CD14-positive monocyte (primary cell): ENCODE data around the gene CD300C. TPM values are rescaled to one million over a fixed set of nuclear protein-coding genes. Genes with fewer than 3 reads are reported as not detected.

ENCODE experiments used
- DNase-seq, 3 donors: peaks; one replicate each; pipeline ENCODE4 v3.0.0-alpha.2; 2011 to 2022
- H2AFZ ChIP-seq: 2 replicates; pipeline ENCODE4 v1.6.0; 2012; ENCODE audit warnings: mild to moderate bottlenecking, low read depth, low read length, inconsistent platforms; ENCODE audit not compliant: insufficient read depth, poor library complexity, severe bottlenecking
- H3K27ac ChIP-seq, 2 donors: 1 replicate in 1 of 2; 2 replicates in 1 of 2; pipeline ENCODE4 v1.5.1; 2012 to 2013; ENCODE audit warnings: low read length in 2 of 2, control low read depth in 1 of 2, inconsistent platforms in 1 of 2, low read depth in 1 of 2, mild to moderate bottlenecking in 1 of 2
- H3K27me3 ChIP-seq, 2 donors: one replicate each; pipeline versions ENCODE4 v1.6.0 to v1.6.1; 2011 to 2013; ENCODE audit warnings: low read length in 2 of 2; ENCODE audit not compliant: control insufficient read depth in 2 of 2, insufficient read depth in 2 of 2
- H3K36me3 ChIP-seq, 2 donors: replicated peaks in 1 of 2; 1 replicate in 1 of 2; 2 replicates in 1 of 2; pipeline versions ENCODE4 v1.5.1 to v1.6.1; 2012 to 2013; ENCODE audit warnings: low read length in 2 of 2, control low read depth in 1 of 2, inconsistent platforms in 1 of 2, mild to moderate bottlenecking in 1 of 2; ENCODE audit not compliant: insufficient read depth in 2 of 2, control insufficient read depth in 1 of 2
- H3K4me1 ChIP-seq, 2 donors: 1 replicate in 1 of 2; 2 replicates in 1 of 2; pipeline versions ENCODE4 v1.5.1 to v1.6.1; 2012 to 2013; ENCODE audit warnings: low read length in 2 of 2, control low read depth in 1 of 2, inconsistent platforms in 1 of 2, mild to moderate bottlenecking in 1 of 2, moderate library complexity in 1 of 2; ENCODE audit not compliant: insufficient read depth in 2 of 2, control insufficient read depth in 1 of 2
- H3K4me2 ChIP-seq: replicated peaks from 2 replicates; pipeline ENCODE3; 2012; ENCODE audit warnings: low read length, moderate library complexity, mild to moderate bottlenecking; ENCODE audit not compliant: poor library complexity, severe bottlenecking; ENCODE audit errors: extremely low read depth
- H3K4me3 ChIP-seq, 3 experiments: fragments of 200-600 bp in 1 of 3; sonication (generic) in 1 of 3; replicated peaks in 1 of 3; 1 replicate in 2 of 3; 2 replicates in 1 of 3; pipeline ENCODE4 v1.5.1; 2011 to 2013; ENCODE audit warnings: low read length in 3 of 3, mild to moderate bottlenecking in 3 of 3, control low read depth in 2 of 3, low read depth in 2 of 3, inconsistent platforms in 1 of 3, moderate library complexity in 1 of 3
- H3K79me2 ChIP-seq: 2 replicates; pipeline ENCODE4 v1.6.0; 2012; ENCODE audit warnings: mild to moderate bottlenecking, control low read depth, inconsistent platforms, low read length, moderate library complexity; ENCODE audit not compliant: insufficient read depth
- H3K9ac ChIP-seq: 2 replicates; pipeline ENCODE4 v1.6.0; 2017; ENCODE audit warnings: low read length, mild to moderate bottlenecking; ENCODE audit not compliant: insufficient read depth, poor library complexity, severe bottlenecking
- H3K9me3 ChIP-seq, 2 donors: replicated peaks in 1 of 2; 1 replicate in 1 of 2; 2 replicates in 1 of 2; pipeline versions ENCODE4 v1.5.1 to v1.6.1; 2012 to 2013; ENCODE audit warnings: low read length in 2 of 2, control low read depth in 1 of 2; ENCODE audit not compliant: control insufficient read depth in 1 of 2, insufficient read depth in 1 of 2
- H4K20me1 ChIP-seq: 2 replicates; pipeline ENCODE4 v1.6.0; 2012; ENCODE audit warnings: mild to moderate bottlenecking, low read length, control low read depth, moderate library complexity; ENCODE audit not compliant: insufficient read depth
- H3K27ac Mint-ChIP-seq, 7 donors: one replicate each; pipeline ENCODE4 v1.8.0; 2020; ENCODE audit warnings: mild to moderate bottlenecking in 7 of 7, mixed read lengths in 7 of 7, moderate library complexity in 6 of 7, inconsistent platforms in 2 of 7
- H3K27me3 Mint-ChIP-seq, 3 donors: one replicate each; pipeline ENCODE4 v1.8.0; 2021 to 2022; ENCODE audit warnings: low read depth in 3 of 3, mild to moderate bottlenecking in 3 of 3, mixed read lengths in 3 of 3, moderate library complexity in 3 of 3, inconsistent platforms in 1 of 3
- H3K36me3 Mint-ChIP-seq, 2 donors: one replicate each; pipeline ENCODE4 v1.8.0; 2020; ENCODE audit warnings: mixed read lengths in 2 of 2, inconsistent platforms in 1 of 2, mild to moderate bottlenecking in 1 of 2
- H3K4me1 Mint-ChIP-seq: one replicate; pipeline ENCODE4 v1.8.0; 2020; ENCODE audit warnings: mild to moderate bottlenecking, mixed read lengths
- H3K4me3 Mint-ChIP-seq, 2 donors: one replicate each; pipeline ENCODE4 v1.8.0; 2020; ENCODE audit warnings: mild to moderate bottlenecking in 2 of 2, mixed read lengths in 2 of 2, moderate library complexity in 1 of 2
- H3K9me3 Mint-ChIP-seq, 7 donors: one replicate each; pipeline ENCODE4 v1.8.0; 2020 to 2022; ENCODE audit warnings: mixed read lengths in 7 of 7, mild to moderate bottlenecking in 6 of 7, moderate library complexity in 6 of 7, inconsistent platforms in 2 of 7
- WGBS: methylation state at CpG from one replicate; pipeline ENCODE4 v1.1.5; 2013; ENCODE audit warnings: missing lambda C conversion rate; ENCODE audit not compliant: insufficient coverage; 5-methylcytosine and 5-hydroxymethylcytosine counted together
- intact Hi-C, 2 donors: fragments of 100-400 bp; cut with micrococcal nuclease; formaldehyde crosslinking; loops; one replicate each; pipeline versions ENCODE4 v1.15.0 to v1.15.1; 2023
- polyA plus RNA-seq, 3 donors: library from polyadenylated mRNA; depleted of rRNA in 1 of 3; unstranded in 2 of 3; stranded (reverse) in 1 of 3; fragments of 300-500 nt in 2 of 3; fragments of >200 nt in 1 of 3; fragmentation: Illumina TruSeq in 2 of 3; gene quantifications; 1 replicate in 2 of 3; 2 replicates in 1 of 3; pipeline ENCODE4 v1.2.3, GENCODE V29; 2012 to 2021
- TF ChIP-seq, protein P1 (sequence below): fragments of 200-600 bp; IDR thresholded peaks from one replicate; pipeline ENCODE4 v1.8.0; 2022; ENCODE audit warnings: antibody characterized with exemption, mild to moderate bottlenecking

The CD300C gene
- polyA plus RNA-seq, 3 donors = 68.3 to 141 (median 93.1) TPM

DNA sequence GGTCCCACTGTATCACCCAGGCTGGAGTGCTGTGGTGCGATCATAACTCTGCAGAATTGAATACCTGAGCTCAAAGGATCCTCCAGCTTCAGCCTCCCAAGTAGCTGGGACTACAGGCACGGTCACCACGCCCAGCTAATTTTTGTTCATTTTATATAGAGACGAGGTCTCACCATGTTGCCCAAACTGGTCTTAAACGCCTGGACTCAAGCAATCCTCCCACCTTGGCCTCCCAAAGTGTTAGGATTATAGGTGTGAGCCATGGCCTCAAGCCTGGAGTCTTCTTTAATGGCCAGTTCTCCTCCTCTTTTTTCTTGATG is 15.1 kb downstream of the CD300C start:
- WGBS = 100% methylated on average over 2 of the region's 5 CpGs
- Mint-ChIP-seq H3K4me1 (peaks cover 79% of the 10 kb centered on the region), H3K27ac (peak overlapping the region; percentile 97 to 100 (median 98)), H3K27me3 (peaks cover 0 to 3% (median 0%) of the 10 kb centered on the region in 3 donors), H3K4me3 (peak overlapping the region; percentile 84 to 94), H3K36me3 (peaks cover 45 to 56% of the 10 kb centered on the region in 2 donors), H3K9me3 (peaks cover 0 to 2% (median 0%) of the 10 kb centered on the region in 7 donors)
- peak overlapping the region; percentile 42 to 94 (median 70) for H3K4me3 ChIP-seq
- peak overlapping the region; percentile 93 to 98 for H3K27ac ChIP-seq
- H3K79me2 ChIP-seq = peaks cover 83% of the 10 kb centered on the region
- H3K4me1 ChIP-seq = peaks cover 84% of the 10 kb centered on the region in 2 donors
- H3K4me2 ChIP-seq = peak overlapping the region; percentile 84
- H4K20me1 ChIP-seq = peaks cover 13% of the 10 kb centered on the region
- TF ChIP-seq, protein P1, sequence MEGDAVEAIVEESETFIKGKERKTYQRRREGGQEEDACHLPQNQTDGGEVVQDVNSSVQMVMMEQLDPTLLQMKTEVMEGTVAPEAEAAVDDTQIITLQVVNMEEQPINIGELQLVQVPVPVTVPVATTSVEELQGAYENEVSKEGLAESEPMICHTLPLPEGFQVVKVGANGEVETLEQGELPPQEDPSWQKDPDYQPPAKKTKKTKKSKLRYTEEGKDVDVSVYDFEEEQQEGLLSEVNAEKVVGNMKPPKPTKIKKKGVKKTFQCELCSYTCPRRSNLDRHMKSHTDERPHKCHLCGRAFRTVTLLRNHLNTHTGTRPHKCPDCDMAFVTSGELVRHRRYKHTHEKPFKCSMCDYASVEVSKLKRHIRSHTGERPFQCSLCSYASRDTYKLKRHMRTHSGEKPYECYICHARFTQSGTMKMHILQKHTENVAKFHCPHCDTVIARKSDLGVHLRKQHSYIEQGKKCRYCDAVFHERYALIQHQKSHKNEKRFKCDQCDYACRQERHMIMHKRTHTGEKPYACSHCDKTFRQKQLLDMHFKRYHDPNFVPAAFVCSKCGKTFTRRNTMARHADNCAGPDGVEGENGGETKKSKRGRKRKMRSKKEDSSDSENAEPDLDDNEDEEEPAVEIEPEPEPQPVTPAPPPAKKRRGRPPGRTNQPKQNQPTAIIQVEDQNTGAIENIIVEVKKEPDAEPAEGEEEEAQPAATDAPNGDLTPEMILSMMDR = no peak
- H3K9ac ChIP-seq = peak overlapping the region; percentile 68
- no peaks in the 10 kb centered on the region for H3K27me3 ChIP-seq
- no peak overlapping the region for H2AFZ ChIP-seq
- peaks cover 22 to 32% of the 10 kb centered on the region in 2 donors for H3K36me3 ChIP-seq
- intact Hi-C loops = loop anchor here (5.0 kb wide), 3 partner anchors 38 to 112 kb away; partner anchors contain the start of gene CD300E (in 1 of the 2)
- DNase-seq = no peak
- no peaks in the 10 kb centered on the region for H3K9me3 ChIP-seq

DNA sequence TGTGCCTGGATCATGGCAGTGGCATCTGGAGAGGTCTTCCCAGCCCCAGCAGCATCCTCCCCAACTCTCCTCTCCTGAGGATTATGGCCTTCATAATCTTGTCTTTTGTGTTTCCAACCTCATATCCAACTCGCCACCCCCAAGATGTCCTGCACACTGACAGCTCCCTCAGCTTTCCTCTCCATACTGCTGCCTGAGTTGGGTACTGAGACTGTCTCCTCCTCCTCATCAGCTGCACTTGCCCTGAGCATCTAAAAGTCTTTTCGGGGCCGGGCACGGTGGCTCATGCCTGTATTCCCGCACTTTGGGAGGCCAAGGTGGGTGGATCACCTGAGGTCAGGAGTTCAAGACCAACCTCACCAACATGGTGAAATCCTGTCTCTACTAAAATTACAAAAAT is 16.7 kb downstream of the CD300C start:
- peak overlapping the region; percentile 93 to 98 for H3K27ac ChIP-seq
- Mint-ChIP-seq H3K4me1 (peaks cover 92% of the 10 kb centered on the region), H3K27ac (peak overlapping the region; percentile 97 to 100 (median 98)), H3K27me3 (peaks cover 0 to 3% (median 0%) of the 10 kb centered on the region in 3 donors), H3K9me3 (peaks cover 0 to 2% (median 0%) of the 10 kb centered on the region in 7 donors), H3K4me3 (peak overlapping the region; percentile 84 to 94), H3K36me3 (peaks cover 49 to 57% of the 10 kb centered on the region in 2 donors)
- intact Hi-C loops = no loop called here
- no peaks in the 10 kb centered on the region for H3K9me3 ChIP-seq
- H4K20me1 ChIP-seq = peaks cover 4% of the 10 kb centered on the region
- peaks cover 94% of the 10 kb centered on the region for H3K79me2 ChIP-seq
- peaks cover 96 to 98% of the 10 kb centered on the region in 2 donors for H3K4me1 ChIP-seq
- peak overlapping the region; percentile 42 to 94 (median 70) for H3K4me3 ChIP-seq
- no peak for DNase-seq
- H3K4me2 ChIP-seq = peak overlapping the region; percentile 84
- H3K9ac ChIP-seq = peak overlapping the region; percentile 68
- peaks cover 24 to 38% of the 10 kb centered on the region in 2 donors for H3K36me3 ChIP-seq
- 71% methylated on average over 1 of the region's 5 CpGs for WGBS
- no peak overlapping the region for H2AFZ ChIP-seq
- H3K27me3 ChIP-seq = no peaks in the 10 kb centered on the region
- TF ChIP-seq, protein P1 = no peak
